DOHH2 (cell line): ENCODE measurements around the gene PAGE2.

Source experiments
- EZH2phosphoT487 ChIP-seq: fragments of 200-600 bp; sonication (generic); IDR thresholded peaks from 2 replicates; pipeline ENCODE4 v1.6.1; 2017; ENCODE audit warnings: borderline replicate concordance, mild to moderate bottlenecking, antibody characterized with exemption, low read length, moderate library complexity, mixed read lengths
- TF ChIP-seq, protein P1 (sequence below): fragments of 200-600 bp; sonication (generic); IDR thresholded peaks from one replicate; pipeline ENCODE4 v1.5.1; 2014; ENCODE audit warnings: antibody characterized with exemption, mild to moderate bottlenecking, low read depth, low read length; ENCODE audit not compliant: poor library complexity, severe bottlenecking

DNA sequence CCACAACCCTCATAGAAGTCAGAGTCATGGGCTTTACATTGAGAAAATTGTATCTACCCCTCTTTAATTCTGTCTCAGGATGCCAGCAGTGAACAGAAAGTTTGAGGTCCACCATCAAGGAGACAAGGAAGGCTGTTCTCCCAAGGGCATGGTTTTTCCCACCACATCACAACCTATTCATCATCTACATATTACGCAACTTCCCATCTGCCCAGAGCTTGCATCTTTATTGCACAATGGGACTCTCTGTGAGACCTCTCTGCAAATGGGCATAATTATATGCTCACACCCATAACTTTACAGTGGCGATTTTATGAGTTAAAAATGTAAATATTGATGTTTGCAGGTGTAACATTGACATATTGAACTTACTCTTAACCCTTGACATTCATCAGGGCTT lies 38.9 kb downstream of the PAGE2 start:
- TF ChIP-seq, protein P1, sequence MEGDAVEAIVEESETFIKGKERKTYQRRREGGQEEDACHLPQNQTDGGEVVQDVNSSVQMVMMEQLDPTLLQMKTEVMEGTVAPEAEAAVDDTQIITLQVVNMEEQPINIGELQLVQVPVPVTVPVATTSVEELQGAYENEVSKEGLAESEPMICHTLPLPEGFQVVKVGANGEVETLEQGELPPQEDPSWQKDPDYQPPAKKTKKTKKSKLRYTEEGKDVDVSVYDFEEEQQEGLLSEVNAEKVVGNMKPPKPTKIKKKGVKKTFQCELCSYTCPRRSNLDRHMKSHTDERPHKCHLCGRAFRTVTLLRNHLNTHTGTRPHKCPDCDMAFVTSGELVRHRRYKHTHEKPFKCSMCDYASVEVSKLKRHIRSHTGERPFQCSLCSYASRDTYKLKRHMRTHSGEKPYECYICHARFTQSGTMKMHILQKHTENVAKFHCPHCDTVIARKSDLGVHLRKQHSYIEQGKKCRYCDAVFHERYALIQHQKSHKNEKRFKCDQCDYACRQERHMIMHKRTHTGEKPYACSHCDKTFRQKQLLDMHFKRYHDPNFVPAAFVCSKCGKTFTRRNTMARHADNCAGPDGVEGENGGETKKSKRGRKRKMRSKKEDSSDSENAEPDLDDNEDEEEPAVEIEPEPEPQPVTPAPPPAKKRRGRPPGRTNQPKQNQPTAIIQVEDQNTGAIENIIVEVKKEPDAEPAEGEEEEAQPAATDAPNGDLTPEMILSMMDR, result no peak
- no peak for TF ChIP-seq EZH2phosphoT487
